Activated CD4-positive, alpha-beta T cell treated with anti-CD3 and anti-CD28 coated beads for 4 hours (primary cell): Measurements from ENCODE around the gene REV3L.

Source experiments
- DNase-seq, 2 donors: peaks; one replicate each; pipeline ENCODE4 v3.0.0-alpha.2; 2020

REV3L gene

GRCh38 chr6:111462770-111463391 is 20.1 kb downstream of the REV3L start:
- no peak for DNase-seq

- no peak for DNase-seq
Observed at GRCh38 chr6:111461860-111462259, 21.2 kb downstream of the REV3L start.

GRCh38 chr6:111458670-111459232 is 24.3 kb downstream of the REV3L start:
- DNase-seq, result no peak

GRCh38 chr6:111456208-111456607 is 26.8 kb downstream of the REV3L start:
- DNase-seq, result no peak

- DNase-seq, result no peak
Observed at GRCh38 chr6:111450636-111451035, 32.4 kb downstream of the REV3L start.

- no peak for DNase-seq
Observed at GRCh38 chr6:111450087-111450486, 32.9 kb downstream of the REV3L start.

- no peak for DNase-seq
Observed at GRCh38 chr6:111449129-111449528, 33.9 kb downstream of the REV3L start.

GRCh38 chr6:111447051-111447450 is 36.0 kb downstream of the REV3L start:
- no peak for DNase-seq

GRCh38 chr6:111445861-111446267 is 37.2 kb downstream of the REV3L start:
- DNase-seq, result no peak

GRCh38 chr6:111444794-111445193 is 38.2 kb downstream of the REV3L start:
- no peak for DNase-seq

- DNase-seq, result no peak
Observed at GRCh38 chr6:111441678-111442243, 41.3 kb downstream of the REV3L start.

GRCh38 chr6:111439171-111439570 is 43.8 kb downstream of the REV3L start:
- no peak for DNase-seq

- no peak for DNase-seq
Observed at GRCh38 chr6:111437573-111437972, 45.4 kb downstream of the REV3L start.

- DNase-seq, result no peak
Observed at GRCh38 chr6:111432511-111432910, 50.5 kb downstream of the REV3L start.

- DNase-seq, result no peak
Observed at GRCh38 chr6:111430605-111431376, 52.2 kb downstream of the REV3L start.

- no peak for DNase-seq
Observed at GRCh38 chr6:111429571-111429970, 53.4 kb downstream of the REV3L start.

- no peak for DNase-seq
Observed at GRCh38 chr6:111428811-111429210, 54.2 kb downstream of the REV3L start.

GRCh38 chr6:111427341-111428116 is 55.5 kb downstream of the REV3L start:
- DNase-seq, result peak; percentile 4 to 9

GRCh38 chr6:111423960-111424846 is 58.8 kb downstream of the REV3L start:
- DNase-seq, result no peak

- no peak for DNase-seq
Observed at GRCh38 chr6:111423055-111423633, 59.9 kb downstream of the REV3L start.

- DNase-seq, result no peak
Observed at GRCh38 chr6:111418971-111419693, 63.9 kb downstream of the REV3L start.
